Fibroblast of skin of back (primary cell): Measurements from ENCODE around the gene SLC35E2B.
"Not testable (repeated sequence)": the region's sequence is repeated elsewhere in the genome, so short reads cannot be mapped to it uniquely, and the experiment has no call there.

ENCODE experiments used
- DNase-seq: peaks from one replicate; pipeline ENCODE4 v3.0.0-alpha.2; 2013

SLC35E2B gene

DNA sequence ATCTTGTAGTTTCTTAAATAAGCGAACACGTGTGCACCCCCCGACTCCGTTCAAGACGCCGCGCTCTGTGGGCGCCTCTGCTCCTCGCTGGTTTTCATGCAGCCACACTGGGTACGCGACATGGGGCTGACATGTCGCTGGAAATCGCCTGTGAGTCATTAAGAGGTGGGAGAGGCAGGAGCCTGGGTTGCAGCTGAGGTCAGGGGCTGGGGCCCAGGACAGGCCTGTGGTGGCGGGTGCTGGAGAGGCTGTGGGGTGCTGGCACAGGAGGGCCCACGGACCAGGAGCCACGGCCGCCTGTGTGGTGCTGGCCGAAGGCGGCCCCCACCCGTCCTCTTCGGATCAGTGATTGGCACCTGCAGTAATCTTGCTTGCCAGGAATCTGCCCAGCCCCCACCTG is 17.8 kb downstream of the SLC35E2B start:
- not testable (repeated sequence) for DNase-seq

DNA sequence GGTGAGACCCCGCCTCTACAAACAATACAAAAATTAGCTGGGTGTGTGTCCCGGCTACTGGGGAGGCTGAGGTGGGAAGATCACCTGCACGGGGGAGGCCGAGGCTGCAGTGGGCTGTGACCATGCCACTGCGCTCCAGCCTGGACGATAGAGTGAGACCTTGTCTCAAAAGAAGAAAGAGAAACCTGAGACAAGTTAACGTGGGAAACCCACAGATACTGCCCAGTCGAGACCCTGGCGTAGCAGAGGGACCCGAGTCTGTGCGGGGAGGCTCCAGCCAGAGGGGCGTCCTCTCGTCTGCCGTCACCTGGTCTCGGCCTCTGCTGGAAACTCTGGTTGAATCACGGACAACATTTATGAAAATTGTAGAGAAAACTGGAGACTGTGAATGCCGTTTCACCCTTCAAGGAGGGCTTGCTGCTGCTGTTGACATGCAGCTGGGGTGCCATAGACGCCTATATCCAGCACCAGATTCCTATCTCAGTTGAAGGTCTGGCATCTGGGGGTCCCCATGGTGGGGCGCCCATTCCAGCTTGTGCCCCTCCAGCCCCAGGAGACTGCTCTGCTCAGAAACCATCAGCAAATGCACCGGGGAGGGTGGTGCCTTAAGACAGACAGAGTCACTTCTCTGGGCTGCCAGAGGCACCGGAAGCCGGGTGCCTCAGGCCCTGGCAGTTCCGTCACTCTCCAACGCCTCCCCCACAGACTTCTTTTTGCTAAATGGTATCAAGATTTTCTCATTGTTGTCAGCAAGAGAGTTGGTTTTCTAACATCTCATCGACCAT is 20.2 kb downstream of the SLC35E2B start:
- DNase-seq, result no peak

DNA sequence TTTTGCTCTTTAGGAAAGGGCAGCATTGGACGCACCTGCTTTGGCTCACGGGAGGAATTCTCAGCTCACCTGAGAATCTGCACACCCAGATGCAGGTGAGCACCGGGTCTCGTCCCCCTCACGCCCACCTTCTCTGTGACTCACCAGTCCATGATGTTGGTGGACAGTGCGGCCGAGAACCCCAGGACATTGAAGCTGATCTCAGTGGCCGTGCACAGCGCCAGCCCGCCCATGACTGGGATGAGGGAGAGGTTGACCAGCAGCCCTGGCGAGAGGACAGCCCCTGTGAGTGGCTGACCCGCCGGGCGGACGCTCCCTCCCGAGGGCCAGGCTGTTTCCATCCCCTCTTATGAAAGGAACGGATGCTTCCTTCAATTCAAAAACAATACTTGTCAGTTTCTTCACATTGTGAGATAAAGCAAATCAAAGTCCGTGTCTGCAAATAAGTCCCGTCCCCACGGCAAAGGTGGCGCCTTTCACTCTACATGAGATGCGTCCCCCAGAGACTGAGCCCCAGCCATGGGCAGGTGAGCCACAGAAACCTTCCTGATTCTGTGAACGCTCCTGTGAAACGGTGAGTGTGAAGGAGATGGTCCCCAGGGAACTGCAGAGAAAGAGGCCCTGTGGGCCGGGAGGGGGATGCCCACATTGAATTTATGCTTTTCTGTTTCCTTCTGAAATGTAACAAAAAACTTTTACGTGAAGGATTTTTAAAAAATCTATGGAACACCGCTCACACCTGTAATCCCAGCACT is 21.1 kb downstream of the SLC35E2B start:
- DNase-seq, result no peak

DNA sequence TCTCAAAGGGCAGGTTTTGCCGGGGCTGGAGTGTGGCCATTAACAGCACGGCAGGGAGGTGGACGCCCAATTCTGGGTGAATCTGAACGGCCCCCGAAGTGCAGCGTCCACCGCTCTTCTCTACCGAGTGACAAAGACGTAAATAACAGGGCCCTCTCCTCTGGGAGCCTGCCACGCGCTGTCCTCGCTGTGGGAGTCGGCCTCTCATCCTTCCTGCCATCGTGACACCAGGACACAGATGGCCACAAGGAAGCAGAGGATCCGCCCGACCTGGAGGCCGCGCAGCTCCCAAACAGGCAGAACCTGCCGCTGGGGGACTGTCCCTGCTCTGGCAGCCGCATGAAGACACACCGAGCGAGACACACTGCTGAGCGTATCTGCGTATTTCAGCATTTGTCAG is 21.7 kb downstream of the SLC35E2B start:
- no peak for DNase-seq

DNA sequence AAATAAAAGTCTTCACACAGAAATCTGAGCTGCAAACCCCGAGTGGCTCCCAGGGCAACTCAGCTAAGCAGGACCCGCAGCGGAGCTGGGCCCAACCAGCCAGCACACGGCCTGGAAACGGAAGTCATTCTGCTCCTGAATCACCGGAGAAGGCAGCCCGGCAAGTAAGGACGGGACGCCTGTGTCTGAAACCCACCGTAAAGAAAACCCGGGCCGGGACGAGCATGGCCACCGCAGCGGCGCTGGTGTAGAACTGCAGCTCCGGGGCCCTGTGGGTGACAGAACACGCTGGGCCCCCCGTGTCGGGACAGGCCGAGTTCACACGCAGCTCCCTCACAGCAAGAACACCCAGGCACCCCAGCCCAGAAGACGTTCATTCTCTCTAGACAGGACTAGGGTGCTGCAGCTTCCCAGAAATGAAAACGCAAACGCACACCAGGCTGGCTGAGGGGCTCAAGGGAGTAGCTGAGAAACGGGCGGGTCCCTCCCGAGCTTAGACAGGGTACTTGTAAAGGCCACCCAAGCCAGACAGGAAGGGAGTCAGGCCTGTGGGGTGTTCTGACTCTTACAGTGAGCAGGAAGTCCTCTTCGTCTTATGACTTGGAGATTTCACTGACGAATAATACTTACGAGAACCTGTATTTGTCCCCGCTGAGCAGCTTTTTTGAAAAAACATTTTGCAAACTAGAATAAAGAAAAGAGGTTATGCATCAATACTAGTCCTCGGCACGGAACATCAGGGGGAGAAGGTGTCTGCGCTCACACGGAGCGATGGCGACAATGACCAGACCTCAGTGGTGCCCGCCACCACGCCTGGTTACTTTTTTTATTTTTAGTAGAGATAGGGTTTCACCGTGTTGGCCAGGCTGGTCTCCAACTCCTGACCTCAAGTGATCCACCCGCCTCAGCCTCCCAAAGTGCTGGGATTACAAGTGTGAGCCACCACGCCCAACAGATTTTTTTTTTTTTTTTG is 22.8 kb downstream of the SLC35E2B start:
- DNase-seq, result no peak

DNA sequence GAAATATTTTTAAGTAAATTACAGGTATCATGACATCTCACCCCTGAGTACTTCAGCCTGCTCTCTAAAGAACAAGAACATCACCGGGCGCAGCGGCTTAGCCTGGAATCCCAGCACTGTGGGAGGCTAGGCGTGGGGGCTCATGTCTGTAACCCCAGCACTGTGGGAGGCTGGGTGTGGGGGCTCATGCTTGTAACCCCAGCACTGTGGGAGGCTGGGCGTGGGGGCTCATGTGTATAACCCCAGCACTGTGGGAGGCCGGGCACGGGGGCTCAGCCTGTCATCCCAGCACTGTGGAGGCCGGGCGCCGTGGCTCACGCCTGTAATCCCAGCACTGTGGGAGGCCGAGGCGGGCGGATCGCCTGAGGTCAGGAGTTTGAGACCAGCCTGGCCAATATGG is 26.1 kb downstream of the SLC35E2B start:
- no peak for DNase-seq

DNA sequence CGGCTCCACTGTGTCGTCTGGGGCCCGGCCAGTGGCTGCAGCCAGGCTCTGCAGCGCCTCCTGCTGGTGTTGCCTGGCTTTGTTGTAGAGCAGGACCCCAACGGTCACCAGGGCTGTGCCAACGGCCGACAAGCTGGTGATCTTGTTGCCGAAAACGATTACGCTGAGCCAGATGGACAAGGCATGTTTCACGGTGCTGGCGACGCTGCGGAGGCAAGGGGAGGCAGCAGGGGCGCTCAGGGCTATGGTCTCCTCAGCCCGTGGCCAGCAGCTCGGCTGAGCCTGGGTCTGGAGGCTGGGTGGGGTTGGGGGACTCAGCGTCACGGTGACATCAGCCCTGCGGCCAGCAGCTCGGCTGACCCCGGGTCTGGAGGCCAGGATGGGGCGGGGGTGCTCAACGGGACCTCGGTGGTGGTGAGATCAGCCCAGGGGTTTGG is 26.8 kb downstream of the SLC35E2B start:
- DNase-seq, result no peak

DNA sequence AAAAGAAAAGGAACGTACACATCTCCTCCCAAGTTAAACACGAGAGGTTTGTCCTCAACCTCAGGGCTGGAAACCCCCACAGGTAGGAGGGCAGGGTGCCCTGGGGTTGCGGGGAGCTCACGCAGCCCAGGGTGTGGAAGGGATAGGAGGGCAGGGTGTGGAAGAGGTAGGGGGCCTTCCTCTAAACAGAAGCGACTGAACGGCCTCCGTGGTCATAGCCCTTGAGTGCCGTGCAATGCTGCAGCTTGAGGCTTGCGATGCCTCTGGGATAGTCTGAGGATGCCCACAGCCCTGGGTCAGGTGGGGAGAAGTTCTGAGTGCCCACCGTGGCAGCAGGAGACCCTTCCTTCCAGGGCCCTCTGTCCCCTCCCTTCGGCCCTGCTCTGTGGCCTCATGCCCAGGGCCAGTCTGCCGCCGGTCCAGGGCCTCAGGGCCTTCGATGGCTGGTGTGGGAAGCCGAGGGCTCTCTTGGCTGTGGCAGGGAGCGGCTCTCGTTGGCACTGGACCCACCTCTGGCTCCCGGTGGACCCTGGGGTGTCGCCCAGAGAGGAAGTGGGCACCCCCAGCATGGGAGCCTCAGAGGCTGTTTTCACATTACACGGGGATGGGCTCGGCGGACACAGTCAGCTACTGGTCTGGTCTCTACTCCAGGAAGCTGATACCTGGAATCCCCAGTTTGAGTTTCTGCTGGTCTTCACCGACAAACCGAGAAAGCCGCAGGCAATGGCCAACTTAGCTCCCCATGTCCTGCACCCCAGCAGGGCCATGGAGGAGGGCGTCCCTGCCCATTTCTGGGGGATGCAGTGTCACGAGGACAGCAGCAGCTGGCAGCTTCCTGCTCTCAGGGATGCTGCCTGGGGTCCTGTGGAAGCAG is 27.4 kb downstream of the SLC35E2B start:
- no peak for DNase-seq

DNA sequence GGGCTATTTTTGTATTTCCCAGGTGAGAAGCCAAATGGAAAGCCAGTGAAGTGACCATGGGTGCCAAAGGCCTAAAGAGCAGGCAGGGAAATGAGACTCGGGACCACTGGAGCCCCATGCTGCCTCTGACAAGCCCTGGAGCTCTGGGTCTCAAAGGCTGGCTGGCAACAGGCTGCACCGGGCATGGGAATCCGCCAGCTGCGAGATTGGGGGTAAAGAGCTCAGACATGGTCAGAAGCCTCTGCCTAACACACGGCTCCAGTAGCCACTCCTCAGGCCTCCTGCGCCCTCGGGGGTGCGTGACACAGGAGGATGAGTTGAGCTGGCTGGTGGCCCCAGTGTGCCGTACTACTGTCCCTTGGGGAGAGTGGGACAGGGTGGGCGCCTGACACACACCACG is 28.3 kb downstream of the SLC35E2B start:
- DNase-seq, result not testable (repeated sequence)

DNA sequence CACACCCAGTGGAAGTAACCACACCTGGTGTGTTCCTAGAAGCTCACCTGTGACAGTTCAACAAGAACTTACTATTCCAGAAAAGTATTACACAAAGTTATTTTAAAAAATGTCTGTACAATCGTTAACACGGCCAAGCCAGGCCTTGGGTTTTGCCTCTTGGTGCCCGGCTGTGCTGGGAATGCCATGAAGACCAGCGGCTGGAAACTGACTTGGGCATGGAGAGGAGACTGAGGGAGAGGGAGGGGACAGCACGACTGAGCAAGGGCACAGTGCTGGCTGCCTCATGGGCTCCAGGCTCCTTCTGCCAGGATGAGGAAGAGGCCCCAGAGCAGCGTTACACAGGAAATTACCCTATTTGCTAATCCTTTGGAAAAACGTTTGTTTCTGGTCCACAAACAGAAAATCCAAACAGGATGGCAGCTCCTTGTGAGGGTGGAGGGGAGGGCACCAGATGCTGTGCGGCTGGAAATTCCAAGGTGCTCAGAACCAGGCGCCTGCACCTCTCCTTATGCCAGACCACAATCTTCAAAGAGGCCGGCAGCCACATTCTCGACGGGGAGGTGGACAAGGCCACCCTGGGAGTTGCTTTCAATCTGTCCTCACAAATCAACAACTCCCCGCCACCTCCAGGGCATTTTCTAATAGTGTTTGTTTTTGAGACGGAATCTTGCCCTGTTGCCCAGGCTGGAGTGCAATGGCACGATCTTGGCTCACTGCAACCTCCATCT is 29.6 kb downstream of the SLC35E2B start:
- DNase-seq, result not testable (repeated sequence)

DNA sequence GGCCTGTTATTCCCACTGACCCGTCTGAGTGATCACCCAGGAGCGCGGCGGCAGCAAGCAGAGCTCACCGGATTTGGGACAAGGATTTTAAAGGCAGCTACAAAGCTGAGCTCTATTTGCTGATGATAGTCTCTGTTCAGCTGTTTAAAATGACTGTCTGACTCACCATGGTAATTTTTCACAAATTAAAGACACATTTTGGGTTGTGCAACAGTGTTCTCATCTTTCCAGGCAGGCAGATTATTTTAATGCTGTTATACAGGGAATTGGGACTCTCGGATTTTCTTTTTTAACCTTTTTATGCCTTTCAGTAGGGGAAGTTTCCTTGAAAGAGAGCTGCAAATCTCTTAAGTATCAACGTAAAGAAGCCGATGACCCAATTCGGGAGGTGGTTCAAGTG is 30.2 kb downstream of the SLC35E2B start:
- peak; percentile 36 for DNase-seq

DNA sequence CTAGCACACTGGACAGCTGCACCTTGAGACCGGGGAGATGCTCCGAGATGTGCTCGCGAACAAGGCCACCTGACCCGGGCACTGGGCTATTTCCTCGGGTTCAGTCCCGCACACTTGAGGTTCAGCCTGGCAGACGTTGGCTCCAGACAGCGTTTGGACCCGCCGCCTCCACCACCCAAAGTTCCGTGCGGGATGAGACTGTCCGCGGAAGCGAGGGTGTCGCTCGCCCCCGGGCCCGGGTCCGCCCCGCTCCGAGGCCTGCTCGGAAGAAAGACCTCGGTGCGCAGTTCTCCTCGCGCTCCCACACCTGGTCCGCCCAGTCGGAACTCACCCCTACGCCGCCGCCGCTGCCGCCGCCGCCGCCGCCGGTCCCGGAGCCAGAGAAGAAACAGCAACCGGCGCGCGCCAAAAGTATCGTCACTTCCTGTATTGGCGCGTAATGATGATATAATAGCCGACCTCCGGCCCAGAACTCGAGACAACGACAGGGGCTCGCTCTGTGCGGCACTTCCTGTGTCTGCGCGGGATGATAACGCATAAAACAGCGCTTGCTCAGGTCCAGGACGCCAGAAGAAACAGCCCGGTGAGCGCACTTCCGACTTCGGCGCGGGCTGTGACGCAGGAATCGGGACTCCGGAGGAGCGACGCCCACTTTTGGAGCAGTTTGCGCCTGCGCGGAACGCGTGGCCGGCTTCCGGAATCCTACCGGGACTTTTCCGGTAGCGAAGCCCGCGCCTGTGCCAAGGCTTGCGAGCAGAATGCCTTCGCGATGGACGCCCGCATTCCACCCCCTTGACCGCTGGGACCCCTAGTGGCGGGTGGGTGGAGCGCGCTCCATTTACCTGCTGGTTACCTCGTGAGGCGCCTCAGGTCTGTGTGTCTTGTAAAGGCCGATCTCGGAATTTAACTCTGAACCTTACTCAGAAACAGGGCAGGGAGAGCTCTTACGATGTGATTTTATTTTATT is 33.7 kb downstream of the SLC35E2B start, which contains the start of gene CDK11B:
Gene CDK11B (minus strand): TSS at position 422 of the 967 bp plus-strand sequence. CDS start 1,519 bp downstream, outside the sequence.
- DNase-seq, result peak; percentile 94

DNA sequence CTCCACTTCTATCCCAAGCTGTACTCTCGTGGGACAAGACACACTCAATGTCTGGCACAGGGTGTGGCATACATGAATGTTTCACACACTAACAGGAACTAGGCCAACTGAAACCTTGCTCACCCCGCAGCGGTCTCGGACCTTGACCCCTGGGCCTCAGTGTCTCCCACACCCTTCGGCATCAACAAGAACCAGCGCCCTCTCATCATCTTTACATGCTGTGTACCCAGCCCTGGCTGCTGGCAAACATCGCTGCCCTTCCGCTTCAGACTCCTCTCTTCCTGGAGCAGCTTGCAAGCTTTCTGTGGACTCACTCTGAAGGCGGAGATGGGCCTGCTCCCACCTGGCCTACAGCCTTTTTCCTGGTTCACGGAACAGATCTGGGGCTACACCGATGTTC is 44.3 kb downstream of the SLC35E2B start:
- DNase-seq, result not testable (repeated sequence)

DNA sequence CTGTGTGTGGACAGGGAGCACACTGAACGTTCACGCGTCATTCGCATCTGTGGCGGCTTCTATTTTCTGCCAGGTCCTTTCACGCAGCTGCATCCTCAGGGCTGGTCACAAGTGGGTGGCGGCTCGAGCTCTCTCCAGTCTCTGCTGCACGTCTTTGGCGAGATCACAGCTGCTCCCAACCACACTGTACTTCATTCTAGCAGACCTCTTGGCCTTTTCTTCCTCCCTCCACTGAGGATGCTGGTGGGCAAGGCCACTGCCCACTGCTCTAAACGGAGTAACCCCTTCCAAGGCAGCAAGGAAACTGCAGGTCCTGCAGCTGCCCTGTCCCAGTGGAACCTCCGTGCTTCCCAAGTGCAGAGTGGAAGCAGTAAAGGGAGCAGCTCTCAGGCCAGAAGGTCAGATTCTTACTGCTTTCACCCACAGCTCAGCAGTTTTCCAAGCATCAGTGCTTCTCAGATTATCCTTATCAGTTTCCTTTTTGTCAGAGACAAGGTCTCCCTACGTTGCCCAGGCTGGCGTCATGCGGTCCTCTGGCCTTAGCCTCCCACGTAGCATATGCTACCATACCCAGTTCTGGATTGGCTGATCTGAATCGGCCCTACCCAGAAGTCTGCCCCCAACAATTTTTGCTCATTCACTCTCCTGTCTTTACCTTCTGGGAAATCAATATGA is 44.9 kb downstream of the SLC35E2B start:
- DNase-seq, result not testable (repeated sequence)

DNA sequence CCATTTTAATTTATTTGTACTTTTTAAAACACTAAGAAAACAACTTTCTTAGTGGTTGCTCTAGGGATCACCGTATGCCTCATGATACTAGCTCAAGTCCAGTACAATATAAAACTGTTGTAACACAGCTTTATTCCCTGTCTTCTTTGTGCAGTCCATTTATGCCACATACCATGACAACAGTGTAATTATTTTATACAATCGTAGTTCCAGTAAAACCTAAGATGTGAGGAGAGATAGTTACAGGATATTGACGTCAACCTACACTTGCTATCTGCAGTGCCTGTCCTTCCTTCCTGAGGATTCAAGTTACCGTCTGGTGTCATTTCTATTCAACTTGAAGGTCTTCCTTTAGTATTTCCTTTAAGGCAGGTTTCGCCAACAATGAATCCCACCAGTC is 46.3 kb downstream of the SLC35E2B start:
- not testable (repeated sequence) for DNase-seq

DNA sequence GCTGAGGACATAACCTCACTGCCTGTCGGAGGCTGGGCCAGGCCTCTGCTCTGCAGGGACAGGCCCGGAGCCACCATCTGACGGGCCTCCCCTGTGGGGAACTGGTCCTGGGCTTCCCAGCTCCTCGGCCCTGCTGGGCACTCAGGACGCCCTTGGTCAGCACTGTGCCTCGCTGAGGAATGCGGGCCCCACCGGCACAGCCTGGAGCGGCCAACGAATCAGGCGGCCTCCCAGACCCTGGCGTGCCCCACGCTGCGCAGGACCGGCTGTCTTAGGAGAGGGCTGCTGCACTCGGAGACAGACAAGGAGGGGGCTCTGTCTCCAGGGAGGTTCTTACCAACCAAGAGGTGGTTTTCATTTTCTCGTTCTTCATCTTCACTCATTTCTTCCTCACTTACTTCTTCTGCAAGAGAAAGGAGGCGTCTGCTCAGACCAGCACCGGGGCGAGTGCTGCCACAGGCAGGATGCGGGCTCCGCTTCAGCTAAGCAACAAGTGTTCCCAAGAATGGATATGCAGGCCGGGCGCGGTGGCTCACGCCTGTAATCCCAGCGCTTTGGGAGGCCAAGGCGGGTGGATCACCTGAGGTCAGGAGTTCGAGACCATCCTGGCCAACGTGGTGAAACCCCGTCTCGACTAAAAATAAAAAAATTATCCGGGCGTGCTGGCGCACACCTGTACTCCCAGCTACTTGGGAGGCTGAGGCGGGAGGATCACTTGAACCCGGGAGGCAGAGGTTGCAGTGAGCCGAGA is 51.7 kb downstream of the SLC35E2B start:
- not testable (repeated sequence) for DNase-seq

DNA sequence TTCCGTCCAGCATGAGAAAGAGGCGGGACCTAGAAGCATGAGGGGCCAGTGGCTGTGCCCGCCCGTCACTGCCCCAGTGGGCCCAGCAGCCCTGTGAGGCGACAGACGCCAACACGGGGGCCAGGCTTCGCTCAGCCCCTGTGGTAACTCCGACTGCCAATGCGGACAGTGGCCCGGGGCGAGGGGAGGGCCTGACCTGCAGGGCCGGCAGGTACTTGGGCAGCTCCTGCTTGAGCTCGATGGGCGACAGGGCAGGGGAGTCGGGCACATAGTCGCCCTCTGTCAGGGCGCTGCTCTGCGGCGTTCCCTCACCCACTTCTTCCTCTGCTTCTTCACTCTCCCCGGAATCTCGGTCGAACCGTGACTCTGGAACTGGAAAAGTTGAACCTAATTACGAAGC is 52.5 kb downstream of the SLC35E2B start:
- not testable (repeated sequence) for DNase-seq

DNA sequence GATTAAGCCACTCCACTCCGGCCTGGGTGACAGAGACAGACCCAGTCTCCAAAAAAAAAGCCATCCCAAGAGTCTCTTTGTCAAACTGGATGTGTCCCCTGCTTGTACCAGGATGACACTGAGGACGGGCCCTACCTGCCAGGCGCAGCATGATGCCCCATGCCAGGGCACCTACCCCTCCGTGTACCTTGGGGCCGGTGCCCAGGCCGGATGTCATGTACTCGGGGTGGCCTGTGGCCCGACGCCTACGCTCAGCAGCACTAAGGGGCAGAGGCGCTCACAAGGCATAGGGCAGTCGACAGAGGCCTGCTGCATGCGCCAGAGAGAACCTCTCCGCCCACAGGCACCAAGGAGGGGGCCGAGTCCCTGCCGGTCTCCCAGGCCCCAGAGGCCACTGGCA is 53.2 kb downstream of the SLC35E2B start:
- DNase-seq, result not testable (repeated sequence)
